ELF-1 (cell line): Measurements from ENCODE around the gene PADI2.

Experiments
- DNase-seq: peaks from one replicate; pipeline ENCODE4 v3.0.0-alpha.2; 2016; ENCODE audit warnings: low read depth, low spot score

PADI2 gene

GRCh38 chr1:17021896-17022295, 97.4 kb downstream of the PADI2 start:
- DNase-seq = no peak

- DNase-seq = no peak
Observed at GRCh38 chr1:17020502-17020901, 98.7 kb downstream of the PADI2 start.

GRCh38 chr1:17018849-17019248, 100.4 kb downstream of the PADI2 start:
- no peak for DNase-seq

- DNase-seq = no peak
Observed at GRCh38 chr1:17017435-17017834, 101.8 kb downstream of the PADI2 start.
